ENCODE data around the gene AGBL1. TPM values are rescaled to one million over a fixed set of nuclear protein-coding genes. Genes with fewer than 3 reads are reported as not detected.
"Not testable (repeated sequence)": the region's sequence is repeated elsewhere in the genome, so short reads cannot be mapped to it uniquely, and the experiment has no call there.

AGBL1 gene
- total and polyA plus RNA-seq, 2 donors (not counting 1 experiment from before 2014, with no cell fraction given): not detected

DNA sequence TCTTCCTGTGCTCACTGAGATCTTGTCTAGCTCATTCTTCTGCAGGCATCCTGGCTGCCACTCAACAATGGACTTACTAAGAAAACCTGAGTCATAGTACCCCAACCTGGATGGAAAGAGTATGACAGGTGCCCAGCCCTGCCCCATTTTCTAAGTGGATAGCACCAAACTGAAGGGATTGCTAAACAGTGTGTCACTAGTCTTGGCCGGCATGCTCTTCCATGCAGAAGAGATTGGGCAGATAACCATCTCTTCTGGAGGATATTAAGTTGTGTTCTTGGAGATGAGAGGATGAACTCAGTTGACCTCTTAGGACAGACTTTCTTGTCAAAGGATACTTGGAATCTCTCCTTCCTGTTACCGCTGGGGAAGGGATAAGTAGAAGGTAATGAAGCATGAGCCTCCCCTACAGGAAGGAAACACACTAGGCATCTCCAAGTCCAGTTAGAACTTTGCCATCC lies 797.5 kb downstream of the AGBL1 start:
- H3K27me3 ChIP-seq (replicated peaks in 1 of 4; ENCODE audit: control extremely low read depth in 1 of 4, control insufficient read depth in 3 of 4, insufficient read depth in 4 of 4, low read length in 3 of 4): no peaks in the 10 kb centered on the region
- no peak for TF ChIP-seq EZH2 (IDR thresholded peaks at IDR 0.05; ENCODE audit: borderline replicate concordance, insufficient read depth, low read depth, low read length, poor library complexity, severe bottlenecking)
- TF ChIP-seq, protein P1, sequence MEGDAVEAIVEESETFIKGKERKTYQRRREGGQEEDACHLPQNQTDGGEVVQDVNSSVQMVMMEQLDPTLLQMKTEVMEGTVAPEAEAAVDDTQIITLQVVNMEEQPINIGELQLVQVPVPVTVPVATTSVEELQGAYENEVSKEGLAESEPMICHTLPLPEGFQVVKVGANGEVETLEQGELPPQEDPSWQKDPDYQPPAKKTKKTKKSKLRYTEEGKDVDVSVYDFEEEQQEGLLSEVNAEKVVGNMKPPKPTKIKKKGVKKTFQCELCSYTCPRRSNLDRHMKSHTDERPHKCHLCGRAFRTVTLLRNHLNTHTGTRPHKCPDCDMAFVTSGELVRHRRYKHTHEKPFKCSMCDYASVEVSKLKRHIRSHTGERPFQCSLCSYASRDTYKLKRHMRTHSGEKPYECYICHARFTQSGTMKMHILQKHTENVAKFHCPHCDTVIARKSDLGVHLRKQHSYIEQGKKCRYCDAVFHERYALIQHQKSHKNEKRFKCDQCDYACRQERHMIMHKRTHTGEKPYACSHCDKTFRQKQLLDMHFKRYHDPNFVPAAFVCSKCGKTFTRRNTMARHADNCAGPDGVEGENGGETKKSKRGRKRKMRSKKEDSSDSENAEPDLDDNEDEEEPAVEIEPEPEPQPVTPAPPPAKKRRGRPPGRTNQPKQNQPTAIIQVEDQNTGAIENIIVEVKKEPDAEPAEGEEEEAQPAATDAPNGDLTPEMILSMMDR (IDR thresholded peaks at IDR 0.05): no peak
- H3K4me3 Mint-ChIP-seq: no peak overlapping the region
- ATAC-seq (ENCODE audit: low read depth) (no peak), DNase-seq (no peak)
- H3K4me1 ChIP-seq (ENCODE audit: control insufficient read depth in 2 of 2, insufficient read depth in 2 of 2, low read length in 2 of 2): no peaks in the 10 kb centered on the region
- H3K79me2 ChIP-seq (ENCODE audit: control insufficient read depth, insufficient read depth, low read length): no peaks in the 10 kb centered on the region
- no peak overlapping the region for H3K27ac Mint-ChIP-seq
- peaks cover 0 to 3% (median 0%) of the 10 kb centered on the region in 3 donors for H3K9me3 ChIP-seq (ENCODE audit: control extremely low read depth in 1 of 3, control insufficient read depth in 2 of 3, insufficient read depth in 1 of 3, low read length in 2 of 3)
- WGBS (ENCODE audit: insufficient coverage): 60% methylated on average over 1 of the region's 2 CpGs
- H3K27me3 Mint-ChIP-seq: no peaks in the 10 kb centered on the region
- no peaks in the 10 kb centered on the region for H3K9me3 Mint-ChIP-seq (ENCODE audit: insufficient read depth)
- H3K27ac ChIP-seq (ENCODE audit: low read length in 2 of 2): no peak overlapping the region
- H3K36me3 ChIP-seq (replicated peaks in 1 of 2; ENCODE audit: control extremely low read depth in 1 of 2, control insufficient read depth in 1 of 2, extremely low read depth in 1 of 2, insufficient read depth in 2 of 2, low read length in 1 of 2): no peaks in the 10 kb centered on the region
- POLR2A ChIA-PET: no interaction called here
- H3K4me3 ChIP-seq (ENCODE audit: control extremely low read depth in 1 of 5, extremely low read depth in 1 of 5, insufficient read depth in 1 of 5, low read depth in 2 of 5, low read length in 4 of 5): no peak overlapping the region
- H4K20me1 ChIP-seq (ENCODE audit: control insufficient read depth, insufficient read depth, low read length, poor library complexity, severe bottlenecking): no peaks in the 10 kb centered on the region
- H2AFZ ChIP-seq (ENCODE audit: insufficient read depth, low read depth, low read length, poor library complexity, severe bottlenecking): no peak overlapping the region
- H3K4me1 Mint-ChIP-seq: no peaks in the 10 kb centered on the region
- intact Hi-C loops (cut with micrococcal nuclease): no loop called here
- CTCF ChIA-PET: no interaction called here
- H3K4me2 ChIP-seq (replicated peaks; ENCODE audit: low read depth, low read length, poor library complexity, severe bottlenecking): no peak overlapping the region
- H3K9ac ChIP-seq (ENCODE audit: low read length): no peak overlapping the region

DNA sequence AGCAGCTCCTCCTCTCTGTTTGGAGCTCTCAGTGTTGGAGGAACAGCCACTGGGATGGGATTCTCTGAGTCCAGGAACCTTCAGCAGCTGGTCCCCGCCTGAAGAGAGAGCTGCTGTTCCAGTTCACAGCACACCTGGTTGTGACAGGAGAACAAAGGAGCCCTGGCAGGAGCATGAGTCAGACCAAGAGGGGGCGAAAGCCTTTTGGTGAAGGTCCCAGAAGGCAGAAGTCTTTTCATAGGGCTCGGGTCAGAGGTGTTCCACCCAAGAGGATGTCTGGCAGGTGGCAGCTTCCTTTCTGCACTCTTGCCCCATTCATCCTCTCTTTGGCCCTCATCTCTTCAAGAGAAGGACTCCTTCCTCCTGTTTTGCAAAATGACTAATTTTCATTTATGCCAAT lies 799.2 kb downstream of the AGBL1 start:
- ATAC-seq (ENCODE audit: low read depth); H3K9ac ChIP-seq (ENCODE audit: low read length); DNase-seq; H3K79me2 ChIP-seq (ENCODE audit: control insufficient read depth, insufficient read depth, low read length); H3K27me3 ChIP-seq (replicated peaks in 1 of 4; ENCODE audit: control extremely low read depth in 1 of 4, control insufficient read depth in 3 of 4, insufficient read depth in 4 of 4, low read length in 3 of 4); H3K4me3 ChIP-seq (ENCODE audit: control extremely low read depth in 1 of 5, extremely low read depth in 1 of 5, insufficient read depth in 1 of 5, low read depth in 2 of 5, low read length in 4 of 5); POLR2A ChIA-PET; intact Hi-C loops (cut with micrococcal nuclease); H3K27ac ChIP-seq (ENCODE audit: low read length in 2 of 2); H3K27me3 Mint-ChIP-seq; H3K27ac Mint-ChIP-seq; H3K4me2 ChIP-seq (replicated peaks; ENCODE audit: low read depth, low read length, poor library complexity, severe bottlenecking); H4K20me1 ChIP-seq (ENCODE audit: control insufficient read depth, insufficient read depth, low read length, poor library complexity, severe bottlenecking); H2AFZ ChIP-seq (ENCODE audit: insufficient read depth, low read depth, low read length, poor library complexity, severe bottlenecking); H3K36me3 ChIP-seq (replicated peaks in 1 of 2; ENCODE audit: control extremely low read depth in 1 of 2, control insufficient read depth in 1 of 2, extremely low read depth in 1 of 2, insufficient read depth in 2 of 2, low read length in 1 of 2); H3K4me3 Mint-ChIP-seq; CTCF ChIA-PET; H3K9me3 ChIP-seq (ENCODE audit: control extremely low read depth in 1 of 3, control insufficient read depth in 2 of 3, insufficient read depth in 1 of 3, low read length in 2 of 3); H3K9me3 Mint-ChIP-seq (ENCODE audit: insufficient read depth); H3K4me1 ChIP-seq (ENCODE audit: control insufficient read depth in 2 of 2, insufficient read depth in 2 of 2, low read length in 2 of 2); H3K4me1 Mint-ChIP-seq: not testable (repeated sequence)
- 75% methylated on average over 2 of the region's 3 CpGs for WGBS (ENCODE audit: insufficient coverage)

All from B cell (primary cell).